Measurements from ENCODE around the gene C16orf96. TPM values are rescaled to one million over a fixed set of nuclear protein-coding genes. Genes with fewer than 3 reads are reported as not detected.

The C16orf96 gene
- total and polyA plus RNA-seq, 2 of the 13 experiments (the other 11 are each of a cell fraction or from before 2014, with no cell fraction given): 0.03 TPM; not detected in 1

DNA sequence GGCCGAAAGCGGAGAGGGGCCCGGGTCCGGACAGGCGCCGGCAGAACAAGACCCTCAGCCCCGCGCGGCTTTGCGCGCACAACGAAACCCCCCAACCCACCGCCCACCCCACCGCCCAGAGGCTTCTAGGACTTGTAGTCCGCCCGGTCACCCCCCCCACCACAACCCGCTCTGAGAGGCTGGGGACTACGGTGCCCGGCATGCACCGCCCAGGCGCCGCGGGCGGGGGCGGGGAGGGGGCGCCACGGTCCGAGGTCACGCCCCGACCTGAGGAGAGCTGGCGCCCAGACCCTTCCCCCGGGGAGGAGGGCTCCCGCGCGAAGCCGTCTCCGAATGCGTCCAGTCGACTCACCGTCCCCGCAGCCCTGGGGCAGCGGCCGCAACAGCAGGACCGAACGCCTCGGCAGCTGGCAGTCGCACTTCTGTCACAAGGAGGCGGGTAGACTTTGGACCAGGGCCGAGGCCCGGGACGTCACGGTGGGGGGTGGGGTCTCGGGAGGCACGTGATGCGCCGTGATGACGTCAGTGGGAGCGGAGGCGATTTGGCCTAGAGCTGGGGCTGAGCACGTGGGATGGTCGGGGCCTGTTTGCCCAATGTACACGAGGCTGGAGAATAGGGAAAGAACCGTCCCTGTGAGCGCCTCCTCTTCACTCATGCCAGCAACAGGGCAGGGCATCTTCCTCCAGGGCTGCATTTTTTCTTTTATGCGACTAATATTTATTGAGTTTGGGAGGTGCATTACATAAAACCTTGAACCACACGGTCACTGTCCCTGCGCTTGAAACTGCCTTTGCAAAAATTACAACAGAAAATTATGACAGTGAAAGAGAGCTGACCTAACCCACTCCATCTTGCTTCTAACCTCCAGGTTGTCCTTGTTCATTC is 17.5 kb upstream of the C16orf96 start, which contains the start of gene CDIP1 (continued):
- TF ChIP-seq, protein P1, sequence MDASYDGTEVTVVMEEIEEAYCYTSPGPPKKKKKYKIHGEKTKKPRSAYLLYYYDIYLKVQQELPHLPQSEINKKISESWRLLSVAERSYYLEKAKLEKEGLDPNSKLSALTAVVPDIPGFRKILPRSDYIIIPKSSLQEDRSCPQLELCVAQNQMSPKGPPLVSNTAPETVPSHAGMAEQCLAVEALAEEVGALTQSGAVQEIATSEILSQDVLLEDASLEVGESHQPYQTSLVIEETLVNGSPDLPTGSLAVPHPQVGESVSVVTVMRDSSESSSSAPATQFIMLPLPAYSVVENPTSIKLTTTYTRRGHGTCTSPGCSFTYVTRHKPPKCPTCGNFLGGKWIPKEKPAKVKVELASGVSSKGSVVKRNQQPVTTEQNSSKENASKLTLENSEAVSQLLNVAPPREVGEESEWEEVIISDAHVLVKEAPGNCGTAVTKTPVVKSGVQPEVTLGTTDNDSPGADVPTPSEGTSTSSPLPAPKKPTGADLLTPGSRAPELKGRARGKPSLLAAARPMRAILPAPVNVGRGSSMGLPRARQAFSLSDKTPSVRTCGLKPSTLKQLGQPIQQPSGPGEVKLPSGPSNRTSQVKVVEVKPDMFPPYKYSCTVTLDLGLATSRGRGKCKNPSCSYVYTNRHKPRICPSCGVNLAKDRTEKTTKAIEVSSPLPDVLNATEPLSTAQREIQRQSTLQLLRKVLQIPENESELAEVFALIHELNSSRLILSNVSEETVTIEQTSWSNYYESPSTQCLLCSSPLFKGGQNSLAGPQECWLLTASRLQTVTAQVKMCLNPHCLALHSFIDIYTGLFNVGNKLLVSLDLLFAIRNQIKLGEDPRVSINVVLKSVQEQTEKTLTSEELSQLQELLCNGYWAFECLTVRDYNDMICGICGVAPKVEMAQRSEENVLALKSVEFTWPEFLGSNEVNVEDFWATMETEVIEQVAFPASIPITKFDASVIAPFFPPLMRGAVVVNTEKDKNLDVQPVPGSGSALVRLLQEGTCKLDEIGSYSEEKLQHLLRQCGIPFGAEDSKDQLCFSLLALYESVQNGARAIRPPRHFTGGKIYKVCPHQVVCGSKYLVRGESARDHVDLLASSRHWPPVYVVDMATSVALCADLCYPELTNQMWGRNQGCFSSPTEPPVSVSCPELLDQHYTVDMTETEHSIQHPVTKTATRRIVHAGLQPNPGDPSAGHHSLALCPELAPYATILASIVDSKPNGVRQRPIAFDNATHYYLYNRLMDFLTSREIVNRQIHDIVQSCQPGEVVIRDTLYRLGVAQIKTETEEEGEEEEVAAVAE (CRISPR knock-in tag; IDR thresholded peaks at IDR 0.05; ENCODE audit: borderline replicate concordance): peak; percentile 96
- TF ChIP-seq ZNF589 (CRISPR knock-in tag; conservative IDR thresholded peaks at IDR 0.05): peak; percentile 98
- TF ChIP-seq ZNF510 (CRISPR knock-in tag; IDR thresholded peaks at IDR 0.05; ENCODE audit: low read depth): peak; percentile 100
- peak; percentile 94; the same call in 1 of the 2 replicates for TF ChIP-seq ZNF234 (CRISPR knock-in tag; conservative IDR thresholded peaks at IDR 0.05)
- TF ChIP-seq, protein P2, sequence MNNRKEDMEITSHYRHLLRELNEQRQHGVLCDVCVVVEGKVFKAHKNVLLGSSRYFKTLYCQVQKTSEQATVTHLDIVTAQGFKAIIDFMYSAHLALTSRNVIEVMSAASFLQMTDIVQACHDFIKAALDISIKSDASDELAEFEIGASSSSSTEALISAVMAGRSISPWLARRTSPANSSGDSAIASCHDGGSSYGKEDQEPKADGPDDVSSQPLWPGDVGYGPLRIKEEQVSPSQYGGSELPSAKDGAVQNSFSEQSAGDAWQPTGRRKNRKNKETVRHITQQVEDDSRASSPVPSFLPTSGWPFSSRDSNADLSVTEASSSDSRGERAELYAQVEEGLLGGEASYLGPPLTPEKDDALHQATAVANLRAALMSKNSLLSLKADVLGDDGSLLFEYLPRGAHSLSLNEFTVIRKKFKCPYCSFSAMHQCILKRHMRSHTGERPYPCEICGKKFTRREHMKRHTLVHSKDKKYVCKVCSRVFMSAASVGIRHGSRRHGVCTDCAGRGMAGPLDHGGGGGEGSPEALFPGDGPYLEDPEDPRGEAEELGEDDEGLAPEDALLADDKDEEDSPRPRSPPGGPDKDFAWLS (CRISPR knock-in tag; IDR thresholded peaks at IDR 0.05; ENCODE audit: borderline replicate concordance): 0 out of 2 replicates have a peak, but pooled peaks have one; percentile 87
- TF ChIP-seq, protein P3, sequence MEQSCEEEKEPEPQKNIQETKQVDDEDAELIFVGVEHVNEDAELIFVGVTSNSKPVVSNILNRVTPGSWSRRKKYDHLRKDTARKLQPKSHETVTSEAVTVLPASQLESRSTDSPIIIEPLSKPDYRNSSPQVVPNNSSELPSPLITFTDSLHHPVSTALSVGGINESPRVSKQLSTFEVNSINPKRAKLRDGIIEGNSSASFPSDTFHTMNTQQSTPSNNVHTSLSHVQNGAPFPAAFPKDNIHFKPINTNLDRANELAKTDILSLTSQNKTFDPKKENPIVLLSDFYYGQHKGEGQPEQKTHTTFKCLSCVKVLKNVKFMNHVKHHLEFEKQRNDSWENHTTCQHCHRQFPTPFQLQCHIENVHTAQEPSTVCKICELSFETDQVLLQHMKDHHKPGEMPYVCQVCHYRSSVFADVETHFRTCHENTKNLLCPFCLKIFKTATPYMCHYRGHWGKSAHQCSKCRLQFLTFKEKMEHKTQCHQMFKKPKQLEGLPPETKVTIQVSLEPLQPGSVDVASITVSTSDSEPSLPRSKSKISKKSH (CRISPR knock-in tag; IDR thresholded peaks at IDR 0.05; ENCODE audit: borderline replicate concordance): peak; percentile 100
- peak; percentile 95; the same call in 1 of the 2 replicates for TF ChIP-seq ZNF205 (CRISPR knock-in tag; IDR thresholded peaks at IDR 0.05)
- TF ChIP-seq, protein P4, sequence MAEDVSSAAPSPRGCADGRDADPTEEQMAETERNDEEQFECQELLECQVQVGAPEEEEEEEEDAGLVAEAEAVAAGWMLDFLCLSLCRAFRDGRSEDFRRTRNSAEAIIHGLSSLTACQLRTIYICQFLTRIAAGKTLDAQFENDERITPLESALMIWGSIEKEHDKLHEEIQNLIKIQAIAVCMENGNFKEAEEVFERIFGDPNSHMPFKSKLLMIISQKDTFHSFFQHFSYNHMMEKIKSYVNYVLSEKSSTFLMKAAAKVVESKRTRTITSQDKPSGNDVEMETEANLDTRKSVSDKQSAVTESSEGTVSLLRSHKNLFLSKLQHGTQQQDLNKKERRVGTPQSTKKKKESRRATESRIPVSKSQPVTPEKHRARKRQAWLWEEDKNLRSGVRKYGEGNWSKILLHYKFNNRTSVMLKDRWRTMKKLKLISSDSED (CRISPR knock-in tag; IDR thresholded peaks at IDR 0.05): peak; percentile 95
- peak; percentile 99 for TF ChIP-seq KLF15 (CRISPR knock-in tag; IDR thresholded peaks at IDR 0.05; ENCODE audit: borderline replicate concordance)
- TF ChIP-seq SIN3B (IDR thresholded peaks at IDR 0.05; ENCODE audit: low read length): no peak
- TF ChIP-seq RFX1 (IDR thresholded peaks at IDR 0.05): no peak
- no peak; the same call in 1 of the 2 replicates for TF ChIP-seq CEBPB (IDR thresholded peaks at IDR 0.05; ENCODE audit: borderline replicate concordance, low read depth, low read length)
- no peak; the same call in 1 of the 2 replicates for TF ChIP-seq KDM6A (CRISPR knock-in tag; IDR thresholded peaks at IDR 0.05; ENCODE audit: low read depth)
- no peak for TF ChIP-seq SRF (IDR thresholded peaks at IDR 0.05; ENCODE audit: low read depth, low read length)
- TF ChIP-seq HMG20B (CRISPR knock-in tag; conservative IDR thresholded peaks at IDR 0.05): peak; percentile 73
- TF ChIP-seq, protein P5, sequence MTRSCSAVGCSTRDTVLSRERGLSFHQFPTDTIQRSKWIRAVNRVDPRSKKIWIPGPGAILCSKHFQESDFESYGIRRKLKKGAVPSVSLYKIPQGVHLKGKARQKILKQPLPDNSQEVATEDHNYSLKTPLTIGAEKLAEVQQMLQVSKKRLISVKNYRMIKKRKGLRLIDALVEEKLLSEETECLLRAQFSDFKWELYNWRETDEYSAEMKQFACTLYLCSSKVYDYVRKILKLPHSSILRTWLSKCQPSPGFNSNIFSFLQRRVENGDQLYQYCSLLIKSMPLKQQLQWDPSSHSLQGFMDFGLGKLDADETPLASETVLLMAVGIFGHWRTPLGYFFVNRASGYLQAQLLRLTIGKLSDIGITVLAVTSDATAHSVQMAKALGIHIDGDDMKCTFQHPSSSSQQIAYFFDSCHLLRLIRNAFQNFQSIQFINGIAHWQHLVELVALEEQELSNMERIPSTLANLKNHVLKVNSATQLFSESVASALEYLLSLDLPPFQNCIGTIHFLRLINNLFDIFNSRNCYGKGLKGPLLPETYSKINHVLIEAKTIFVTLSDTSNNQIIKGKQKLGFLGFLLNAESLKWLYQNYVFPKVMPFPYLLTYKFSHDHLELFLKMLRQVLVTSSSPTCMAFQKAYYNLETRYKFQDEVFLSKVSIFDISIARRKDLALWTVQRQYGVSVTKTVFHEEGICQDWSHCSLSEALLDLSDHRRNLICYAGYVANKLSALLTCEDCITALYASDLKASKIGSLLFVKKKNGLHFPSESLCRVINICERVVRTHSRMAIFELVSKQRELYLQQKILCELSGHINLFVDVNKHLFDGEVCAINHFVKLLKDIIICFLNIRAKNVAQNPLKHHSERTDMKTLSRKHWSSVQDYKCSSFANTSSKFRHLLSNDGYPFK (CRISPR knock-in tag; IDR thresholded peaks at IDR 0.05; ENCODE audit: borderline replicate concordance): peak; percentile 94

Measured in HepG2 (cell line).